ENCODE measurements around the gene TTYH2.

- TF ChIP-seq CTCF (conservative IDR thresholded peaks at IDR 0.05; ENCODE audit: low read length), result no peak
- no peak for TF ChIP-seq EZH2phosphoT487 (IDR thresholded peaks at IDR 0.05; ENCODE audit: borderline replicate concordance, low read depth, low read length)
Measured at GRCh38 chr17:74217037-74217730, 3.8 kb downstream of the TTYH2 start.
